ENCODE measurements around the gene PAK4. TPM values are rescaled to one million over a fixed set of nuclear protein-coding genes. Genes with fewer than 3 reads are reported as not detected.

Gene PAK4
- total and polyA plus RNA-seq, 9 of the 15 experiments (the other 6 are each of a cell fraction or from before 2014, with no cell fraction given): 0.21 to 33.5 (median 5.8) TPM

GRCh38 chr19:39125554-39126311, at the start of gene PAK4 (continued):
- TF ChIP-seq, protein P1, sequence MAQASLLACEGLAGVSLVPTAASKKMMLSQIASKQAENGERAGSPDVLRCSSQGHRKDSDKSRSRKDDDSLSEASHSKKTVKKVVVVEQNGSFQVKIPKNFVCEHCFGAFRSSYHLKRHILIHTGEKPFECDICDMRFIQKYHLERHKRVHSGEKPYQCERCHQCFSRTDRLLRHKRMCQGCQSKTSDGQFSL (CRISPR knock-in tag; IDR thresholded peaks at IDR 0.05): 0 out of 2 replicates have a peak, but pooled peaks have one; percentile 18
- TF ChIP-seq, protein P1 (tag; IDR thresholded peaks at IDR 0.05): no peak
- TF ChIP-seq TEAD4 (IDR thresholded peaks at IDR 0.05; ENCODE audit: low read length) (no peak), TEAD4 (CRISPR knock-in tag; IDR thresholded peaks at IDR 0.05; ENCODE audit: borderline replicate concordance) (no peak), CREBBP (IDR thresholded peaks at IDR 0.05; ENCODE audit: low read depth, low read length) (no peak), HLTF (IDR thresholded peaks at IDR 0.05) (peak; percentile 67; the same call in 1 of the 2 replicates), MEF2A (IDR thresholded peaks at IDR 0.05; ENCODE audit: control insufficient read depth, low read depth, low read length) (no peak), ELF4 (CRISPR knock-in tag; IDR thresholded peaks at IDR 0.05) (0 out of 2 replicates have a peak, but pooled peaks have one; percentile 51), CBX1 (IDR thresholded peaks at IDR 0.05; ENCODE audit: low read depth) (peak; percentile 5; the same call in 1 of the 2 replicates), TEAD2 (tag; IDR thresholded peaks at IDR 0.05) (no peak), MYC (IDR thresholded peaks at IDR 0.05; ENCODE audit: low read depth, low read length) (0 out of 2 replicates have a peak, but pooled peaks have one; percentile 10), MYC (CRISPR knock-in tag; IDR thresholded peaks at IDR 0.05; ENCODE audit: borderline replicate concordance, low read depth) (no peak), IFI16 (CRISPR knock-in tag; IDR thresholded peaks at IDR 0.05) (no peak), ZNF12 (CRISPR knock-in tag; IDR thresholded peaks at IDR 0.05) (peak; percentile 55; the same call in 1 of the 2 replicates), PTBP1 (IDR thresholded peaks at IDR 0.05; ENCODE audit: low read depth, low read length) (no peak), ZEB2 (IDR thresholded peaks at IDR 0.05) (0 out of 2 replicates have a peak, but pooled peaks have one; percentile 23), SREBF1 (IDR thresholded peaks at IDR 0.05; ENCODE audit: borderline replicate concordance, low read depth, low read length) (no peak), BHLHE40 (IDR thresholded peaks at IDR 0.05; ENCODE audit: low read length) (no peak), RBFOX2 (IDR thresholded peaks at IDR 0.05; ENCODE audit: low read depth, low read length) (peak; percentile 89), ZNF3 (CRISPR knock-in tag; IDR thresholded peaks at IDR 0.05) (no peak), MTA2 (IDR thresholded peaks at IDR 0.05; ENCODE audit: low read depth) (peak; percentile 73), ZZZ3 (IDR thresholded peaks at IDR 0.05) (no peak), ZNF354B (CRISPR knock-in tag; IDR thresholded peaks at IDR 0.05) (peak; percentile 34; the same call in 1 of the 2 replicates), PTTG1 (tag; IDR thresholded peaks at IDR 0.05; ENCODE audit: low read depth) (no peak), FOXK2 (conservative IDR thresholded peaks at IDR 0.05 in 1 of 2, IDR thresholded peaks at IDR 0.05 in 1 of 2; ENCODE audit: low read depth in 2 of 2) (peak; percentile 32 to 53; a peak in 2 of 4 replicates)
- TF ChIP-seq, protein P2, sequence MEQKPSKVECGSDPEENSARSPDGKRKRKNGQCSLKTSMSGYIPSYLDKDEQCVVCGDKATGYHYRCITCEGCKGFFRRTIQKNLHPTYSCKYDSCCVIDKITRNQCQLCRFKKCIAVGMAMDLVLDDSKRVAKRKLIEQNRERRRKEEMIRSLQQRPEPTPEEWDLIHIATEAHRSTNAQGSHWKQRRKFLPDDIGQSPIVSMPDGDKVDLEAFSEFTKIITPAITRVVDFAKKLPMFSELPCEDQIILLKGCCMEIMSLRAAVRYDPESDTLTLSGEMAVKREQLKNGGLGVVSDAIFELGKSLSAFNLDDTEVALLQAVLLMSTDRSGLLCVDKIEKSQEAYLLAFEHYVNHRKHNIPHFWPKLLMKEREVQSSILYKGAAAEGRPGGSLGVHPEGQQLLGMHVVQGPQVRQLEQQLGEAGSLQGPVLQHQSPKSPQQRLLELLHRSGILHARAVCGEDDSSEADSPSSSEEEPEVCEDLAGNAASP (IDR thresholded peaks at IDR 0.05): no peak
- TF ChIP-seq, protein P3, sequence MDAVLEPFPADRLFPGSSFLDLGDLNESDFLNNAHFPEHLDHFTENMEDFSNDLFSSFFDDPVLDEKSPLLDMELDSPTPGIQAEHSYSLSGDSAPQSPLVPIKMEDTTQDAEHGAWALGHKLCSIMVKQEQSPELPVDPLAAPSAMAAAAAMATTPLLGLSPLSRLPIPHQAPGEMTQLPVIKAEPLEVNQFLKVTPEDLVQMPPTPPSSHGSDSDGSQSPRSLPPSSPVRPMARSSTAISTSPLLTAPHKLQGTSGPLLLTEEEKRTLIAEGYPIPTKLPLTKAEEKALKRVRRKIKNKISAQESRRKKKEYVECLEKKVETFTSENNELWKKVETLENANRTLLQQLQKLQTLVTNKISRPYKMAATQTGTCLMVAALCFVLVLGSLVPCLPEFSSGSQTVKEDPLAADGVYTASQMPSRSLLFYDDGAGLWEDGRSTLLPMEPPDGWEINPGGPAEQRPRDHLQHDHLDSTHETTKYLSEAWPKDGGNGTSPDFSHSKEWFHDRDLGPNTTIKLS (IDR thresholded peaks at IDR 0.05; ENCODE audit: borderline replicate concordance, low read depth): peak; percentile 62; the same call in 1 of the 2 replicates
